Activated CD8-positive, alpha-beta T cell treated with anti-CD3 and anti-CD28 coated beads for 36 hours (primary cell): Measurements from ENCODE around the gene GPR32. TPM values are rescaled to one million over a fixed set of nuclear protein-coding genes. Genes with fewer than 3 reads are reported as not detected.

Experiments used
- ATAC-seq: fragments of 200-7000 bp; cut with Tn5 transposase; one replicate; pipeline ENCODE4 v1.10.0; 2021; ENCODE audit warnings: mild to moderate bottlenecking, moderate library complexity
- CTCF ChIA-PET: fragments of 350-600 bp; sonication (Branson Sonifier 250); formaldehyde crosslinking; loops from one replicate; lab custom pipeline; 2021; ENCODE audit warnings: antibody characterized with exemption; lab: Charles Lee
- POLR2A ChIA-PET: fragments of 350-600 bp; sonication (Branson Sonifier 250); formaldehyde crosslinking; loops from one replicate; lab custom pipeline; 2021; ENCODE audit warnings: antibody characterized with exemption; lab: Charles Lee
- DNase-seq: peaks from one replicate; pipeline ENCODE4 v3.0.0-alpha.2; 2020
- H3K27ac Mint-ChIP-seq: one replicate; pipeline ENCODE4 v1.8.0; 2021; ENCODE audit warnings: mild to moderate bottlenecking, mixed read lengths
- H3K27me3 Mint-ChIP-seq: one replicate; pipeline ENCODE4 v1.8.0; 2021; ENCODE audit warnings: mixed read lengths
- H3K36me3 Mint-ChIP-seq: one replicate; pipeline ENCODE4 v1.8.0; 2021; ENCODE audit warnings: low read depth, mixed read lengths
- H3K4me1 Mint-ChIP-seq: one replicate; pipeline ENCODE4 v1.8.0; 2021; ENCODE audit warnings: low read depth, mixed read lengths
- H3K4me3 Mint-ChIP-seq: one replicate; pipeline ENCODE4 v1.8.0; 2021; ENCODE audit warnings: mild to moderate bottlenecking, moderate library complexity, mixed read lengths
- H3K9me3 Mint-ChIP-seq: one replicate; pipeline ENCODE4 v1.8.0; 2021; ENCODE audit warnings: mixed read lengths
- intact Hi-C: fragments of 100-400 bp; cut with micrococcal nuclease; formaldehyde crosslinking; loops from one replicate; pipeline ENCODE4 v1.10.0; 2022
- total RNA-seq, 2 experiments: library from RNA; stranded (reverse); gene quantifications; one replicate each; pipeline ENCODE4 v1.2.3, GENCODE V29; 2021
- TF ChIP-seq, protein P1 (sequence below): fragments of 200-600 bp; IDR thresholded peaks from one replicate; pipeline ENCODE4 v1.8.0; 2022; ENCODE audit warnings: antibody characterized with exemption, mild to moderate bottlenecking

The GPR32 gene
- total RNA-seq, 2 experiments from 2014 or later, result not detected

DNA sequence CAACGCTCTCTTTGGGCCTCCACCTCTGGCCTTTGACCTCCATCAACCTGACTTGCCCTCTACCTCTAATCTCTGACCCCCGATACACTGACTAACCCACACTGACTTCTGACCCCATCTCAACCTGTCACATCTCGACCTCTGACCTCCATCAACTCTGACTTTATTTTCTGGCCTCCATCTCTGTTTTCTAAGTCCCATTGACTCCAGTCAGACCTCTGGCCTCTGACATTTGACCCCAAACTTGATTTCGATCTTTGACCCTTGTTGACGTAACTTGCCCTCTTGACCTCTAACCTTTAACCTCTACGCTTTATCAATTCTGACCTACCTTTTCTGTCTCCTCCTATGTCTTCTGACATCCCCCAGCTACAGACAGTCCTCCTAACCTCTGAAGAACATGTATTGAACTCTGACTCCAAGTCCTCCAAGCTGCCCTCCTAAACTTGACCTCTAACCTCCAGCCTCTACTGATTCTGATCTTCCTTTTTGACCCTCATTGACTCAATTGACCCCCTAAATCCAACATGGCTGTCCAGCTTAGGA lies 20.7 kb downstream of the GPR32 start:
- DNase-seq, result no peak
- Mint-ChIP-seq H3K4me3 (no peak overlapping the region), H3K27ac (no peak overlapping the region), H3K9me3 (no peaks in the 10 kb centered on the region), H3K36me3 (peaks cover 10% of the 10 kb centered on the region), H3K4me1 (peaks cover 8% of the 10 kb centered on the region), H3K27me3 (no peaks in the 10 kb centered on the region)
- TF ChIP-seq, protein P1, sequence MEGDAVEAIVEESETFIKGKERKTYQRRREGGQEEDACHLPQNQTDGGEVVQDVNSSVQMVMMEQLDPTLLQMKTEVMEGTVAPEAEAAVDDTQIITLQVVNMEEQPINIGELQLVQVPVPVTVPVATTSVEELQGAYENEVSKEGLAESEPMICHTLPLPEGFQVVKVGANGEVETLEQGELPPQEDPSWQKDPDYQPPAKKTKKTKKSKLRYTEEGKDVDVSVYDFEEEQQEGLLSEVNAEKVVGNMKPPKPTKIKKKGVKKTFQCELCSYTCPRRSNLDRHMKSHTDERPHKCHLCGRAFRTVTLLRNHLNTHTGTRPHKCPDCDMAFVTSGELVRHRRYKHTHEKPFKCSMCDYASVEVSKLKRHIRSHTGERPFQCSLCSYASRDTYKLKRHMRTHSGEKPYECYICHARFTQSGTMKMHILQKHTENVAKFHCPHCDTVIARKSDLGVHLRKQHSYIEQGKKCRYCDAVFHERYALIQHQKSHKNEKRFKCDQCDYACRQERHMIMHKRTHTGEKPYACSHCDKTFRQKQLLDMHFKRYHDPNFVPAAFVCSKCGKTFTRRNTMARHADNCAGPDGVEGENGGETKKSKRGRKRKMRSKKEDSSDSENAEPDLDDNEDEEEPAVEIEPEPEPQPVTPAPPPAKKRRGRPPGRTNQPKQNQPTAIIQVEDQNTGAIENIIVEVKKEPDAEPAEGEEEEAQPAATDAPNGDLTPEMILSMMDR, result no peak
- ChIA-PET CTCF (interaction anchor here (3.1 kb wide), 1 partner anchor 131 kb away, joined by 10 read pairs; no protein-coding TSS in a partner anchor), POLR2A (interaction anchor here (0.7 to 9.4 kb wide), 2 partner anchors 10 to 12 kb away, joined by 3 to 99 read pairs; no protein-coding TSS in a partner anchor)
- ATAC-seq, result no peak
- intact Hi-C loops, result no loop called here

DNA sequence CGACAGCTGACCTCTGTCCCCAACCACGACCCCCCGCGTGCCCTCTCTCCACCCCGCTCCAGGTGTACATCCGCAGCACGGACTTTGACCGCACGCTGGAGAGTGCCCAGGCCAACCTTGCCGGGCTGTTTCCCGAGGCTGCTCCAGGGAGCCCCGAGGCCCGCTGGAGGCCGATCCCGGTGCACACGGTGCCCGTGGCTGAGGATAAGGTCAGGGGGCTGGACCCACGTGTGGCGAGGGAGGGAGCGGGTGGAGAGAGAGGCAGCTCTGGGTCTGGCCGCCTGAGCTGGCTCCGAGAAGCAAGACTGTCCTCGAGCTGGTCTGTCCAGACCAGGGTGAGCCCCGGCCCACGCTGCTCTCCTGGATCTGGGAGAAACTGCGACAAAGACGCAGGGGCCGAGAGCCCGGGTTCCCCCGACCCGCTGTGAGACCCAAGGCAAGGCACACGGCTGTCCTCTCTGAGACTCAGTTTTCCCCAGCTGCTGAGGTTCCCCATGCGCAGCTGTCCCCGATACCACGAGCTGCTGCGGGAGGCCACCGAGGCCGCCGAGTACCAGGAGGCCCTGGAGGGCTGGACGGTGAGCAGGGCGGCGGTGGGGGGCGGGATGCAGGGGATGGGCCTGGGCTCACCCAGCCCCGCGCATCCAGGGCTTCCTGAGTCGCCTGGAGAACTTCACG lies 21.5 kb downstream of the GPR32 start:
- POLR2A ChIA-PET, result interaction anchor here (9.4 kb wide), 1 partner anchor 11 kb away, joined by 99 read pairs; no protein-coding TSS in a partner anchor
- peaks cover 8% of the 10 kb centered on the region for H3K4me1 Mint-ChIP-seq
- TF ChIP-seq, protein P1, result no peak
- H3K36me3 Mint-ChIP-seq, result peaks cover 10% of the 10 kb centered on the region
- CTCF ChIA-PET, result interaction anchor here (0.9 to 3.1 kb wide), 3 partner anchors 13 to 253 kb away, joined by 3 to 10 read pairs (median 3); no protein-coding TSS in a partner anchor
- intact Hi-C loops, result no loop called here
- DNase-seq, result no peak
- H3K27me3 Mint-ChIP-seq, result no peaks in the 10 kb centered on the region
- no peaks in the 10 kb centered on the region for H3K9me3 Mint-ChIP-seq
- no peak overlapping the region for H3K4me3 Mint-ChIP-seq
- no peak overlapping the region for H3K27ac Mint-ChIP-seq
- ATAC-seq, result no peak

DNA sequence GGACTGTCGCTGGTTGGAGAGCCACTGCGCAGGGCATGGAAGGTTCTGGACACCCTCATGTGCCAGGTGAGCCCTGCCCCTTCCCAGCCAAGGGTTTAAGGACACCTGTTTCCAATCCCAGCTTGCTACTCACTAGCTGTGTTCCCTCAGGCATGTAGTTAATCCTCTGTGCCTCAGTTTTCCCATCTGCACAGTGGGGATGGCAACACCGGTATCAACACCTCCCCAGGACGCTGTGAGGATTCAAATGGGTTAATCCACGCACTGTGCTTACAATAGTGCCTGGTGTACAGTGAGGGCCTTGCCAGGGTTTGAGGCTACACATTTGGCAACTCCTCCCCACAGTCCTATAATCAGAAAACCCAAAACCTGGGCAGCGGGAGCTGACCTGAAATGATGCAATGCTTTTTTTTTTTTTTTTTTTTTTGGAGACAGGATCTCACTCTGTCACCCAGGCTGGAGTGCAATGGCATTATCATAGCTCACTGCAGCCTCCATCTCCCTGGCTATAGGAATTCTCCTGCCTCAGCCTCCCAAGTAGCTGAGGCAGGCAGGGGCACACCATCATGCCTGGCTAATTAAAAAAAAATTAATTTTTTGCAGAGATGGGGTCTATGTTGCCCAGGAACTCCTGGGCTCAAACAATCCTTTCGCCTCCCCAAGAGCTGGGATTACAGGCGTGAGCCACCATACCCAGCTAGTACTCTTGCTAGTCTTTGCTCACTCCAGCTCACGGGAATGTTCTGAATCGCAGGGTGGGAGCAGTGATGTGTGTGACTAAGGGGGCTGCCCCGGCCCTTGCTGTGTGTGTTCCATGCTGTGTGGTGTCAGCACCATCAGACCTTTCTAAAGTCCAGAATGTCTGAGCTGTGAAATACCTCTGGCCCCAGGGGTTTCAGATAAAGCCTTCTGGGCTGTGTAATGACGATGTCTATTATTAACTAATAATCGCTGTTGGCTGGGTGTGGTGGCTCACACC lies 22.3 kb downstream of the GPR32 start:
- H3K27me3 Mint-ChIP-seq, result no peaks in the 10 kb centered on the region
- ATAC-seq (no peak), DNase-seq (no peak)
- intact Hi-C loops, result no loop called here
- no peak overlapping the region for H3K27ac Mint-ChIP-seq
- no peaks in the 10 kb centered on the region for H3K9me3 Mint-ChIP-seq
- TF ChIP-seq, protein P1, result no peak
- peaks cover 17% of the 10 kb centered on the region for H3K36me3 Mint-ChIP-seq
- POLR2A ChIA-PET, result interaction anchor here (0.6 to 9.4 kb wide), 4 partner anchors 10 to 60 kb away, joined by 3 to 99 read pairs (median 4); no protein-coding TSS in a partner anchor
- H3K4me3 Mint-ChIP-seq, result no peak overlapping the region
- peaks cover 9% of the 10 kb centered on the region for H3K4me1 Mint-ChIP-seq
- CTCF ChIA-PET, result interaction anchor here (0.7 to 3.1 kb wide), 6 partner anchors 9 to 254 kb away, joined by 3 to 10 read pairs (median 3); no protein-coding TSS in a partner anchor

DNA sequence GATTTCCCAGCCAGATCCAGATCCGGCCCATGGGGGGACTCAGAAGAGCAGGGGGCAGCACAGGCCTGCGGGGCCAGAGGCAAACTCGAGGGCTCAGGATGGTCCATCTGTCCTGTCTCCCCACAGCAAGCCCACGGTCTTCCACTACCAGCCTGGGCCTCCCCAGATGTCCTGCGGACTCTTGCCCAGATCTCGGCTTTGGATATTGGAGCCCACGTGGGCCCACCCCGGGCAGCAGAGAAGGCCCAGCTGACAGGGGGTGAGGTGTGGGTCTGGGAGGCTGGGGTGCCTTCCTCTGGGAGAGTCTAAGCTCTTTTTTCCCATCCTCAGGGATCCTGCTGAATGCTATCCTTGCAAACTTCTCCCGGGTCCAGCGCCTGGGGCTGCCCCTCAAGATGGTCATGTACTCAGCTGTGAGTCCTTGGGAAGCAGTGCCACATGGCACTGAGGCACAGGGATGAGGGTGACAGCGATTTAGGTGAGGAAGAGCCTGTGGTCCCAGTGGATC lies 23.3 kb downstream of the GPR32 start:
- H3K36me3 Mint-ChIP-seq, result peaks cover 25% of the 10 kb centered on the region
- TF ChIP-seq, protein P1, result no peak
- peaks cover 9% of the 10 kb centered on the region for H3K4me1 Mint-ChIP-seq
- H3K27ac Mint-ChIP-seq, result no peak overlapping the region
- POLR2A ChIA-PET, result interaction anchor here (1.1 to 9.4 kb wide), 4 partner anchors 9 to 127 kb away, joined by 3 to 99 read pairs (median 14); no protein-coding TSS in a partner anchor
- intact Hi-C loops, result no loop called here
- no peak for ATAC-seq
- H3K27me3 Mint-ChIP-seq, result no peaks in the 10 kb centered on the region
- CTCF ChIA-PET, result interaction anchor here (0.8 to 1.1 kb wide), 2 partner anchors 10 to 237 kb away, joined by 3 read pairs; no protein-coding TSS in a partner anchor
- no peaks in the 10 kb centered on the region for H3K9me3 Mint-ChIP-seq
- no peak for DNase-seq
- H3K4me3 Mint-ChIP-seq, result no peak overlapping the region
